Measurements from ENCODE around the gene FGGY.
"Not testable (repeated sequence)": the region's sequence is repeated elsewhere in the genome, so short reads cannot be mapped to it uniquely, and the experiment has no call there.

FGGY gene

GRCh38 chr1:59557549-59557885, 260.6 kb downstream of the FGGY start:
- no peak for DNase-seq

GRCh38 chr1:59558580-59558979, 261.7 kb downstream of the FGGY start:
- not testable (repeated sequence) for DNase-seq

GRCh38 chr1:59560807-59561450, 264.0 kb downstream of the FGGY start:
- no peak for DNase-seq

DNA sequence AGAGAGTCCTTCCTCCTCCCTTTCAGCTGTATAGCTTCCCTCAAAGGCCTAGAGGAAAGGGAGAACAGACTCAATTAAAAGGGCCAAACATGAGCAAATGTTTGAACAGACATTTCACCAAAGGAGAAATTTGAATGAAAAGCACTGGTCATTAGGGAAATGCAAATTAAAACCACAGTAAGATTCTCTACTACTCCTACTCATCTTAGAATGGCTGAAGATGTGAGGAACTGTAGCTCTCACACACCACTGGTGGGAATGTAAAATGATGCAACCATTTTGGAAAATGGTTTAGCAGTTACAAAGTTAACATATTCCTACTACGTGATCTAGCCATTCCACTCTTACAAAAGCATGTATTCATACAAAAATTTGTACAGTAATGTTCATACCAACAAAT, 264.9 kb downstream of the FGGY start:
- DNase-seq = no peak

- no peak for DNase-seq
These were observed 267.4 kb downstream of the FGGY start for GRCh38 chr1:59564192-59564891.

DNA sequence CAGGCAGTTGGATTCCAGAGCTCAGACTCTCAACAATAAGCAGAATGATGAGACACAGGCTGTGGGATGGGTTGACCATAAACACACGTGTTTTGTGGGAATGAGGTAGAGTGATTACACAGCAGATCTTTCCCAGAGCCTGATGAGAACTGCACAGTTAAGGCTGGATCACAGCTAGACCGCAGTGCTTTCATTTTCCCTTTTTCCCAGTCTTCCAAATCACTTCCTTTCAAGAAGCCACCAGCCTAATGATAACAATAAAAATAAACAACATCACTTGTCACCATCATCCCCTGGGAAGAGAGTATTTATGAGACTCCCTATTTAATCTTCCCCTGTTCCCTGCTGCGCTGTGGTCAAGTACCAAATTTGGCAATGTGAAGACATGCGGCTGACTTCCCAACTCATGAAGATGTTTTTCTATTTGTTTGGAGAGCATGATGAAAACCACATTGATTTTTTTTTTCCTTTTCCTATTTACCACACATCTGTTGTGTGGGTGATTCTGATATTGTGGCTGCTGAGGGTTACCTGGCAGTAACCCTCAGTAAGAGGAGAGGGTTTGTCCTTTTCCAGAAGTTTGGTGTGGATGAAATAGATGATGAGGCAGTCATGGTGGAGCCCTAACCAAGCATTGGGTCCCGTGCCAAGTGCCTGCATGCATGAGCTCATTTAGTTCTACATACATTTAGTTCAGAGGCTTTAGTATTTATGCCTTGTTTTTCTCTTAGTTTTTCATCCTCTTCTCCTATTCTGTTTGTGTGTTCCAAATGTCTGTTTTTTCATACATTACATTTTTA, 268.9 kb downstream of the FGGY start:
- DNase-seq = no peak

DNA sequence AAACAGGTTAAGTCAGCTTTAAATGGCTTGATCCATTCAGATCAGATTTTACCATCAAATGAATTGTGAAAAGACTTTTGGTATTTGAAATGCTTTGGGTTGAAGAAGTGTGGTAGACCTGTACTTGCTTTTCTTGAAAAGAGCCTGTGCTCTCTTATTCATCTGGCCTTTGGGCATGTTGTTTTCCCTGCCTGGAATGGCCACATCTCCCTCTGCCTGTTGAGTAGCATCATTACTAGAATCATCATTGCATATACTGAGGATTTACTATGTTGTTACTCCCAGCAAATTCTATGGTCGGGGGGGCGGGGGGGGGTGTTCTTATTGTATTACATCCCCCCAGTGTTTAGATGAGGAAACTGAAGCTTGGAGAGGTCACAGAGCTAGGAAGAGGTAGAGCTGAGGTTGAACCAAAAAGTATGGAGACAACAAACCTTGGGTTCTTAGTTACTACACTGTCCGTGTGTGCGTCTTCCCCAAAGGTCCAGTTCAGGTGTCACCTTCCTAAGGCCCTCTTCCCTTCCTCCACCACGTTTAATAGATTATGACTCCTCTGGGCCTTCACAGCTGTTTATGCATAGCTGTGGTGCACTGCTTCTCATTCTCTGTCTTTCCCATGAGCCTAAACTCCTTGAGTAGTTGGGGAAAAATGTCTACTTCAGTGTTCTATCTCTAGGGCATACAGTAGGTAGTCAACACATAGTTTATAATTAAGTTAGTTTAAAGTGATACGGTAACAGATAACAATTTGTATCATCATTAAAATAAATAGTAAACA, 271.5 kb downstream of the FGGY start:
- DNase-seq = peak in 1 of 2 experiments; percentile 16

DNA sequence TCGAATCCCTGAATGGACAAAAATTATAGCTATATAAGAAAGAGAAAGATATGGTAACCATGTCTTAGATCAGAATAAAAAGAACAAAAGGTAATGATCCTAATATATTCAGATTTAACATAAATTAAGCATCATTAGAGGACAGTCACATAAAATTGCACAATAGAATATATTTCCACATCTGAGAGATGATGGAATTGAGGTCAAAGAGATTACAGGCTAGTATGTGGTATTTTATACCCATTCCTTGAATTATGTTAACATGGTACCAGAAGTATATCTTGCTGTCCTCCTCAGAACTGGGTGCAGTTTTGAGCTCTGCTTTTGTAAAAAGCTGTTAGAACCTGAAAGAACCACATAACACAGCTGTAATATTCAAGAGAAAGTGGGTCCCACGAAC, 272.3 kb downstream of the FGGY start:
- DNase-seq = no peak

- no peak for DNase-seq
These were observed 273.6 kb downstream of the FGGY start for GRCh38 chr1:59570524-59570923.

DNA sequence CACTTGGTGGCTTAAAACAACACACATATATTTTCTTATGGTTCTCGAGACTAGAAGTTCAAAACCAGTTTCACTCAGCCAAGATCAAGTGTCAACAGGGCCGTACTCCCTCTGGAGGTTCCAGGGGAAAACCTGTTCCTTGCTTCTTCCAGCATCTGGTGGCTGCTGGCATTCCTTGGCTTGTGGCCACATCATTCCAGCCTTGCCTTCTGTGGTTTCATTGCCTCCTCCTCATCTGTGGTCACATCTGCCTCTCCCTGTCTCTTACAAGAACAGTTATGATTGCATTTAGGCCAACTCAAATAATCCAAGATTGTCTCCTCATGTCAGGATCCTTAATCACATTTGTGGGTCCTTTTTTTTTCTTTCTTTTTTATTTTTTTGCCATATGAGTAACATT, 277.2 kb downstream of the FGGY start:
- no peak for DNase-seq

DNA sequence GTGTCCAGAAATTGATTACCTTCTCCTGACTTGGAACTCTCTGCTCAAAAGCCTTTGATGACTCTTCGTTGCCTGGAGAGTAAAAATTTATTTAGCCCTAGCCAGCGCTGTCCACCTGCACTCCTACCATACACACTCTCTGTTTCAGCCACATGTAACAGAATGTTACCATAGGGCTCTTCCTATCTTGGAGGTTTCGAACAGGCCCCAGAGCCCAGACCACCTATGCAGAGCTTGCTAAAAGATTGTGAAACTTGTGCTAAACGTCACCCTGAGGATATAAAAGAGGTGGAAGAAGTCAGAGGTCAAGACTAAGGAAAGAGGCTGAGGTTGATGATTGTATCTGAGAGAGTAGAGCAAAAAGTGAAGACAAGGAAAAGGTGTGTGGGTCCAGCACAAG, 280.9 kb downstream of the FGGY start:
- DNase-seq = no peak

DNA sequence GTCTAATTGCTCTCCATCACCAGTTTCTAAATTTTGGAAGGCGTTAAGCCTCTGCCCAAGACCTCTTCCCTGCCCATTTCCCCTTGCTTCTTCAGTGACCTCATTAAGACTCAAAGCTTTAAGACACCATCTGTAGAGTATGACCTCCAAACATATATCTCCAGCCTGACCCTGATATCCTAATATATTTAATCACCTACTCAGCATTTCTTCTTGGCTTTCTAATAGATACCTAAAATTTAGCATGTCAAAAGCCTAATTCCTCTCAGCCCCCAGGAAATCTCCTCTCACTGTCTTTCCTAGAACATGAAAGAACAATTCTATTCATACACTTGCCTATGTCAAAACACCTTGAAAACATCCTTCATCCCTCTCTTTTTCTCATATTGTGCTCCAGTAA, 282.3 kb downstream of the FGGY start:
- no peak for DNase-seq

DNA sequence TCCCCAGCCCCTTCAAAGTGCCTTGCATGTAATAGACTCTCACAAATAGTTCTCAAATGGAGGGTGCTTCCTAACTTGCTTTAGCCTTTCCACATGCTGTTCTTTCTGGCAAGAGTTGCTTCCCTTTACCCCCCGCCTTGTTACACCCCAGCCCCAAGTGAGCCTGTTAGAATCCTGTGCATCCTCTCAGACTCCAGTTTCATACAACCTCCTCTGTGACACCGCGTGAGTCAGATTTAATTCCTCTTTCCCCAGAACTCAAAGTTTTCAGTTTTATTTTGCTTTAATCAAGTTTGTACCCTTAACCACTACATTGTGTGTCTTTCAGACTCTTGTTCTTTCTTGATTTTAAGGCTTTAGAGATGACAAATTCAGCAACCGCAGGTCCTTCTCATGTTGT, 283.4 kb downstream of the FGGY start:
- no peak for DNase-seq

DNA sequence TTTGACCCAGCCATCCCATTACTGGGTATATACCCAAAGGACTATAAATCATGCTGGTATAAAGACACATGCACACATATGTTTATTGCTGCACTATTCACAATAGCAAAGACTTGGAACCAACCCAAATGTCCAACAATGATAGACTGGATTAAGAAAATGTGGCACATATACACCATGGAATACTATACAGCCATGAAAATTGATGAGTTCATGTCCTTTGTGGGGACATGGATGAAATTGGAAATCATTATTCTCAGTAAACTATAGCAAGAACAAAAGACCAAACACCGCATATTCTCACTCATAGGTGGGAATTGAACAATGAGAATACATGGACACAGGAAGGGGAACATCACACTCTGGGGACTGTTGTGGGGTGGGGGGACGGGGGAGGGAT, 295.5 kb downstream of the FGGY start:
- not testable (repeated sequence) for DNase-seq

GRCh38 chr1:59592924-59593323, 296.0 kb downstream of the FGGY start:
- no peak for DNase-seq

DNA sequence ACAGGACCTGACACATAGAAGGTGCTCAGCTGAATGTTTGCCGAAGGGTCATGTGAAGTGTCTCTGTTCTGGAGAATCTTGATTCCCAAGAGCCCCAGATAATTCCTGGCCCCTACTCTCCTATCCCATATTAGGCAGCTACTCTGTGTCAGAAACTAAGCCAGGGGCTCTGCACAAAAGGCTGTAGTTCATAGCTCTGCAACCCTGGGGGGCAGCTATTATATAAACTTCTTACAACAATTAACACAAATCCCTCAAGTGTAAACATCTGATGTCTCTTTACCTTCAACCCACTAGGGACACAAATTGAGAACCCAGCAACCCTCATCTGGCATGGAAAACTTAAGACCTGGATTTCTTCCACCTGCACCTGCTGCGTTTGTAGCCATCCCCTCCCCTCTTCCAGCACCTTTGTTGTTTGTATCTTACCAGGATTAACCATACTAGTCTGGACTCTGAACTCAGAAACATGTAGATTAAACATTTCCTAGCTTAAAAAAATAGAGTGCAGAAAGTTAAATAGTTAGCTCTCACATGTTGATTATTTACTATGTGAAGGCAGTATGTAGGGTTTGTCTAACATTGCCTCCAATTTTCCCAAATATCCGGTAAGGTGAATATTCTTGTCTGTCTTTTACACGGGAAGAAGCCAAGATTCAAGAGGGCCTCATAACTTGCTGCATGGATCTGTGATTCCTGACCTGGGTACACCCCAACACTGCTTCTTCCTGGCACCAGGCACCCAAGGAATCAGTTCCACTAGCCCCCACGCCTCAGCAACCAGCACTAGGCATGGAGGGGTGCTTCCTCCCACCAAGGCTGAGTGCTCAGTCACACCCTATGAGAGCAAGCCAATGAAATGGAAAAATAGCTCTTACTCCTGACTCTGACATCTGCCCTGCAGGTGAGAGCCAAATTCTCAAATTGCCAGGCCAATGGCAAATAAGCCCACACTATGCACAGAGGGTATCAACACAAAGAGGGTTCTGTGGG, 297.2 kb downstream of the FGGY start:
- DNase-seq = no peak

- no peak for DNase-seq
These were observed 298.9 kb downstream of the FGGY start for GRCh38 chr1:59595774-59596173.

GRCh38 chr1:59596432-59596831, 299.5 kb downstream of the FGGY start:
- no peak for DNase-seq

DNA sequence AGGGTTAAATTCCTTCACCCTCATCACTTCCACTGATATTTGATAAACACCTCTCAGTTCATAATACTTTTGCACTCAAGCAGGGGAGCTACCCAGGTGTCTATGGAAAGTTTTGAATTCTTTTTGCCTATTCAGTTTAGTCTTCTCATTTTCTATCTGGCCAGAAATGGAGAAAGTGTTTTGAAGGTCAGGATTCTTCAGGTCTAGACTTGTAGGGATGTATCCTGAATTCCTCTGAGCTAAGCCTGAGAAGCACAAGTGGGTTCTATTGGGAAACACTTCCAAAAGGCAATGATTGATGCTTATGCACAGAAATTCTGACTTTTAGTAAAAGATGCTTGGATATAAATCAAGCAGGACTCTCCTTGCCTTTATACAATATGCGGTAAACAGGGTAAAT, 300.1 kb downstream of the FGGY start:
- DNase-seq = no peak

DNA sequence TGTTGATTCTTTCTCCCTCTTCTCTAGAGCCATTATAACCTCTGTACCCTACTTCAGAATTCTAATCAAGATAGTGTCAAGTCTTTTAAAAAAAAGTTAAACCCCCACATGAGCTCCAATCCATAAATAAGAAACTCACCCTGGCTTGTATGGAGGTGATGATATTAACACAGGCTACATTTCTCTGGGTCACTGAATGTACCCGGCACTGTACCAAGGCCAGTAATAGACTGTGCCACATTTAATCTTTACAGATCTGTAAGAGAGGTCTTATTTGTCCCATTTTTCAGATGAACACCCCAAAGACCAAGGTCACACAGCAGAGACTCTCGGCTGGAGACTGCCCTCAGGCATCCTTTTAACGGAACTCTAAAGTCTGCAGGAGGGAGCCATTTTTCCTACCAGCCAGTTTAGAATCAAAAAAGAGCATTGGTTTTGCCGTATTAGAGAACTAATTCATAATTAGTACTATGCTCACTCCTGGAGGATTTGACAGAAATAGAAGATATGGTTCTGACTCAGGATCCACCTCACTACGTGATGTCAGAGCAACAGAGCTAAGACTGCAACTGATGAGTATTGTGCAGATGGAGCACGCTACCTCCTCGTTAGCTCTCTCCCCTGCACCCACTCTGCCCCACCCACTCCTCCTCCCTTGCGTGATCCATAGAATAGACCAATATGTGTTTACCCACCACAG, 300.7 kb downstream of the FGGY start:
- DNase-seq = no peak

DNA sequence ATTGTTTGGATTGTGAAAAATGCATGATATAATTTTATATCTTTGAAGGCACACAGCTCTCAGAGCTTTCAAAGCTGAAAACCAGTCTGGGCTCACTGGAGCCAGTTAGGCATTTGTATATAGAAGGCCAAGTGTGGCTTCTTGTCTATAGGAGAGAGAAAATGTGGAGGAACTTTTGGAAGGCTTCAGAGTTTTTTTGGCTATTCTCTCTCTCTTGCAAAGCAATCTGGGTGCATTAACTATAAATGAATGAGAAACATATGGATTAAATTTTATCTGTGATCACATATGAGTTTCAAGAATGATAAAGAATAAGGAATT, 301.2 kb downstream of the FGGY start:
- DNase-seq = no peak

- no peak for DNase-seq
These were observed 304.1 kb downstream of the FGGY start for GRCh38 chr1:59601041-59601441.
